ENCODE data around the gene SPDYE17.
"Not testable (repeated sequence)": the region's sequence is repeated elsewhere in the genome, so short reads cannot be mapped to it uniquely, and the experiment has no call there.

GRCh38 chr7:76980576-76980975 lies 51.6 kb downstream of the SPDYE17 start:
- not testable (repeated sequence) for TF ChIP-seq ELK1 (IDR thresholded peaks at IDR 0.05; ENCODE audit: borderline replicate concordance, low read depth, low read length); USF2 (IDR thresholded peaks at IDR 0.05; ENCODE audit: low read depth, low read length); POLR2A (IDR thresholded peaks at IDR 0.05; ENCODE audit: low read depth, low read length); CTCF (conservative IDR thresholded peaks at IDR 0.05; ENCODE audit: low read depth, low read length); CHD1 (IDR thresholded peaks at IDR 0.05; ENCODE audit: low read depth, low read length); MAFK (IDR thresholded peaks at IDR 0.05; ENCODE audit: low read depth, low read length); MXI1 (IDR thresholded peaks at IDR 0.05; ENCODE audit: borderline replicate concordance, low read depth, low read length); FOS (IDR thresholded peaks at IDR 0.05; ENCODE audit: low read depth, low read length); RAD21 (IDR thresholded peaks at IDR 0.05; ENCODE audit: low read length); SMC3 (IDR thresholded peaks at IDR 0.05; ENCODE audit: low read depth, low read length); MAZ (IDR thresholded peaks at IDR 0.05; ENCODE audit: borderline replicate concordance, low read depth, low read length); CEBPB (IDR thresholded peaks at IDR 0.05; ENCODE audit: low read depth, low read length)

Data from IMR-90 (cell line).